GM20000 (cell line): ENCODE data around the gene ANKS1B.
A peak's percentile ranks its signal among the peaks of the same experiment; 100 is the strongest.
"Not testable (repeated sequence)": the region's sequence is repeated elsewhere in the genome, so short reads cannot be mapped to it uniquely, and the experiment has no call there.

ENCODE experiments used
- DNase-seq: peaks from one replicate; pipeline ENCODE4 v3.0.0; 2012; ENCODE audit warnings: low spot score
- TF ChIP-seq, protein P1 (sequence below): IDR thresholded peaks from 2 replicates; pipeline ENCODE4 v1.5.1; 2012; ENCODE audit warnings: mild to moderate bottlenecking, control low read depth; ENCODE audit errors: extremely low read depth, missing control alignments

ANKS1B gene

GRCh38 chr12:99035803-99036202 lies 948.9 kb downstream of the ANKS1B start:
- no peak for DNase-seq
- TF ChIP-seq, protein P1, sequence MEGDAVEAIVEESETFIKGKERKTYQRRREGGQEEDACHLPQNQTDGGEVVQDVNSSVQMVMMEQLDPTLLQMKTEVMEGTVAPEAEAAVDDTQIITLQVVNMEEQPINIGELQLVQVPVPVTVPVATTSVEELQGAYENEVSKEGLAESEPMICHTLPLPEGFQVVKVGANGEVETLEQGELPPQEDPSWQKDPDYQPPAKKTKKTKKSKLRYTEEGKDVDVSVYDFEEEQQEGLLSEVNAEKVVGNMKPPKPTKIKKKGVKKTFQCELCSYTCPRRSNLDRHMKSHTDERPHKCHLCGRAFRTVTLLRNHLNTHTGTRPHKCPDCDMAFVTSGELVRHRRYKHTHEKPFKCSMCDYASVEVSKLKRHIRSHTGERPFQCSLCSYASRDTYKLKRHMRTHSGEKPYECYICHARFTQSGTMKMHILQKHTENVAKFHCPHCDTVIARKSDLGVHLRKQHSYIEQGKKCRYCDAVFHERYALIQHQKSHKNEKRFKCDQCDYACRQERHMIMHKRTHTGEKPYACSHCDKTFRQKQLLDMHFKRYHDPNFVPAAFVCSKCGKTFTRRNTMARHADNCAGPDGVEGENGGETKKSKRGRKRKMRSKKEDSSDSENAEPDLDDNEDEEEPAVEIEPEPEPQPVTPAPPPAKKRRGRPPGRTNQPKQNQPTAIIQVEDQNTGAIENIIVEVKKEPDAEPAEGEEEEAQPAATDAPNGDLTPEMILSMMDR: no peak

GRCh38 chr12:99034201-99034600 lies 950.5 kb downstream of the ANKS1B start:
- DNase-seq: not testable (repeated sequence)

- TF ChIP-seq, protein P1: no peak
- no peak for DNase-seq
These were observed 955.0 kb downstream of the ANKS1B start for GRCh38 chr12:99029511-99030271.

DNA sequence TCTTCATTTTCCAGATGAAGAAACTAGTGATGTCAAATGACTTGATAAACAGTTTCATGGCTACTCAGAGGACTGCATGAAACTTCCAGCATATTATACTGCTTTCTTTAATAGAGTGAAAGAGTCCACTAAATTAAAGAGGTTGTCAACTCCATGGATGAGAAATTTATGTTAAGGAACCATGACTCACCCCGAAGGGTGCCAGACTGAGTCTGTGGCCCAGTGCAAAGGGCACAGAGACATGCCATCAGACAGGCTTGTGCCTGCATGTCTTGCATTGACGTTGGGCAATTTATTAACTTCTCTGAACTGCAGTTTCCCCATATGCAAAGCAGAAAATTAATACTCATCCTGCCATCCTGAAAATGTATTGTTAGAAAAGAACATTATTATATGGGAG lies 957.3 kb downstream of the ANKS1B start:
- no peak for DNase-seq
- TF ChIP-seq, protein P1: no peak

GRCh38 chr12:99027055-99027393 lies 957.7 kb downstream of the ANKS1B start:
- TF ChIP-seq, protein P1: no peak
- DNase-seq: no peak

DNA sequence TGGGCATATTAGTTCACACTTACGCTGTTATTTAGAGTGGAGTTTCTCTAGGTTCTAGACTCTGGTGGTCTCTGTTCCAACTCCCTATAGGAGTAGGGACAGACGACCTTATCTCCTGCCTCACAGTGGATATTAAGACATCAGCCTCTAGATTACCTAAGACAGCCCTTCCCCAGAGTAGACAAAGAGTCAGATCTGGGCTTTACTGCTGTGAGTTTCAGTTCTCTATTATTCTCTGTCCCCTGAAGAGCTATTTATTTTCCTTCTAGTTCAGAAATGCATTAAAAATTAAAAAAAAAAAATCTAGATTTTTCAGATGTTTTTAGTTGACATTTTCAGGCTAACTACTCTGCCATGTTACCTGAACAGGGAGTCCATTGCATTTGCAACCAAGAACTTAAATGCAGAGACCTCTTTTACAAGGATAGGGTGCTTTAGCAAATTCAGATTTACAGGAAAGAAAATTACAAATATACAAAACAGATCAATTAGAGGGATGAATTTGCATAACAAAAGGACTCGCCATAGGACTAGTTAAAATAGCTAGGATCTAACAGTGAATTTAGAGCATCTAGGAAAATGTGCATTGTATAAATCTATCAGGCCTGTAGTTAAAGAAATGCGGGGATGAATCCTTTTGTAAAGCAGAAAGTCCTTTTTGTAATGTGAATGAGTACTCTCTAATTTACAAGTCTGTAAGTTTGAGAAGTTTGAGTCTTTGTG lies 958.2 kb downstream of the ANKS1B start:
- peak; percentile 6 for DNase-seq
- TF ChIP-seq, protein P1: no peak

DNA sequence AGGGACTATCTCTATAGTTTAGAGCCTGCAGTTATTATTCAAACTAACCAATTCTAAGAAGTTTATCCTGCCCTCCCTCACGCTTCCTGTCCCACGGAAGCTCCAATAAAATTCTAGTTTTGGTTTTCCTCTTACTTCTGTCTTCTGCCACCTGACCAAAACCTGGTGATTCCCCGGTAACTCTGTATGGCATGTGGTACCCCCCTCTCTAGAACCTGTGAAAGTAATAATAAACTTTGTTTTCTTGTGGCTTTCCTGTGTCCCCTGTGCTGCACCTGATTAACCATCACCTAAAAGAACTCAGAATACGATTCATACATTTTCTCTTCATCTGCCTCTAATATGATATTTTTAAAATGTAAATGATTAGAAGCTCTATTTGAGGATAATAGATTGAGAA lies 959.9 kb downstream of the ANKS1B start:
- TF ChIP-seq, protein P1: no peak
- DNase-seq: no peak
